Lower leg skin (tissue), 4 donors: ENCODE measurements around the gene MARCHF10. TPM values are rescaled to one million over a fixed set of nuclear protein-coding genes. Genes with fewer than 3 reads are reported as not detected.

Source experiments
- DNase-seq, 2 donors: peaks; one replicate each; pipeline ENCODE4 v3.0.0-alpha.2; 2019; ENCODE audit warnings: low spot score in 2 of 2
- H3K4me3 ChIP-seq: fragments of 200-600 bp; sonication (generic); 2 replicates; pipeline ENCODE4 v1.5.1; 2017; ENCODE audit warnings: mild to moderate bottlenecking, low read depth; ENCODE audit not compliant: poor library complexity, severe bottlenecking
- POLR2A ChIP-seq, 2 donors: fragments of 450-650 bp; IDR thresholded peaks; one replicate each; pipeline ENCODE4 v1.6.1; 2016 to 2017; ENCODE audit warnings: antibody characterized with exemption in 2 of 2, mild to moderate bottlenecking in 1 of 2, moderate library complexity in 1 of 2
- WGBS, 2 donors: methylation state at CpG; one replicate each; pipeline ENCODE4 v1.1.5; 2018; 5-methylcytosine and 5-hydroxymethylcytosine counted together
- intact Hi-C: fragments of 100-400 bp; cut with DNase I; formaldehyde crosslinking; loops from one replicate; pipeline ENCODE4 v1.15.0; 2023; ENCODE audit warnings: low total_unique reads
- total RNA-seq, 4 donors: library from RNA; depleted of rRNA; stranded (reverse); fragments of >200 nt; gene quantifications; one replicate each; pipeline ENCODE4 v1.1.0, GENCODE V29; 2016
- TF ChIP-seq, protein P1 (sequence below), 3 donors: fragments of 450-650 bp; IDR thresholded peaks; one replicate each; pipeline ENCODE4 v1.5.1; 2016; ENCODE audit warnings: antibody characterized with exemption in 3 of 3, mild to moderate bottlenecking in 3 of 3, moderate library complexity in 2 of 3

The MARCHF10 gene
- total RNA-seq, 4 donors from 2014 or later: not detected

DNA sequence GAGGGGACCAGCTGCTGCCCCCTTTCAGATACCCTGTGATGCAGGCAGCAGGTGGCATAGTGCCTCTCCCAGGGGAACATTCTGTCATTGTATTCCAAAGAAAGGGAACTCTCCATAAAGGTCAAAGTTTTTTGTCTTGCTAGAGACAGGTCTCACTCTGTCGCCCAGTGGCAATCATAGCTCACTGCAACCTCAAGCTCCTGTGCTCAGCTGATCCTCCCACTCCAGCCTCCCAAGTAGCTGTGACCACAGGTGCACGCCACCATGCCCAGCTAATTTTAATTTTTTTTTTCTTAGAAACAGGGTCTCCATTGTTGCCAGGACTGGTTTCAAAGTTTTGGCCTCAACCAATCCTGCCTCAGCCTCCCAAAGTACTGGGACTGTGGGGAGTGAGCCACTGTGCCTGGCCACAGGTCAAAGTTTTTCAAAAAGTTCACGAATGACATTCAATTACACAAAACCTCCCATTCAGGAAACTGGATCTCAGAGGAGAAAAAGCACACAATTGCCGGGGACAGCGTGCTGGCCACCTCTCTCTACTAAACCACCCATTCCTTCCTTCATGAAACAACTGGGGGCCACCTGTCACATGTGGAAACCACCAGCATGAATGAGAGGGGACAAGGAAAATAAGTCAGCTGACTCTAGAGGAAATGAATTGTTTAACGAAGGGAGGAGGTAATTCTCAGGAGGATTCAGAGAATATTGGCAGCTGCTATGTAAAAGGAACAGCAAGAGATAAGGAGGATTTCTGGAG is 80.0 kb downstream of the MARCHF10 start:
- H3K4me3 ChIP-seq: no peak overlapping the region
- intact Hi-C loops: no loop called here
- WGBS, 2 donors: 67 to 73% methylated on average over 6 of the region's 6 CpGs
- peak in 1 of 2 donors; percentile 50 for DNase-seq
- TF ChIP-seq, protein P1, sequence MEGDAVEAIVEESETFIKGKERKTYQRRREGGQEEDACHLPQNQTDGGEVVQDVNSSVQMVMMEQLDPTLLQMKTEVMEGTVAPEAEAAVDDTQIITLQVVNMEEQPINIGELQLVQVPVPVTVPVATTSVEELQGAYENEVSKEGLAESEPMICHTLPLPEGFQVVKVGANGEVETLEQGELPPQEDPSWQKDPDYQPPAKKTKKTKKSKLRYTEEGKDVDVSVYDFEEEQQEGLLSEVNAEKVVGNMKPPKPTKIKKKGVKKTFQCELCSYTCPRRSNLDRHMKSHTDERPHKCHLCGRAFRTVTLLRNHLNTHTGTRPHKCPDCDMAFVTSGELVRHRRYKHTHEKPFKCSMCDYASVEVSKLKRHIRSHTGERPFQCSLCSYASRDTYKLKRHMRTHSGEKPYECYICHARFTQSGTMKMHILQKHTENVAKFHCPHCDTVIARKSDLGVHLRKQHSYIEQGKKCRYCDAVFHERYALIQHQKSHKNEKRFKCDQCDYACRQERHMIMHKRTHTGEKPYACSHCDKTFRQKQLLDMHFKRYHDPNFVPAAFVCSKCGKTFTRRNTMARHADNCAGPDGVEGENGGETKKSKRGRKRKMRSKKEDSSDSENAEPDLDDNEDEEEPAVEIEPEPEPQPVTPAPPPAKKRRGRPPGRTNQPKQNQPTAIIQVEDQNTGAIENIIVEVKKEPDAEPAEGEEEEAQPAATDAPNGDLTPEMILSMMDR (IDR thresholded peaks at IDR 0.05): no peak
- no peak for TF ChIP-seq POLR2A (IDR thresholded peaks at IDR 0.05)

DNA sequence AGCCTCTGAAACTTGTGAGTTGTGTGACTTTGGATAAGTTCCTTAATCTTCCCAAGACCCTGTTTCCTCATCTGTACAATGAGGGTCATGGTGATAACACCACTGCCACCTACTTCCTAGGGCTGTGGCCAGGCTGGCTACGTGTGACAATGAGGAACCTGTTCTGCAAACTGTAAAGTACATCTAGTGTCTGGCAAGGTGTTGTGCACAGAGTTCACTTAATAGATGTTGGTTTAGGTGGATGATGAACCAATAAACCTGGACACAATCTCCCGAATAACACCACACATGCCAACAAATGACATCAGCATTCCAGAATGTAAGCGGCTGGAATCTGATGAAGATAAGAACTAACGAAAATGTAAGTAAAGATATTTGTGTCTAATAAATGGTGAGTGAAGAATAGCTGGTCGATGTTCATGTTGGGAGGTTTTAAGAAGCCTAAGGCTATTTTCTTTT is 82.3 kb downstream of the MARCHF10 start:
- H3K4me3 ChIP-seq: no peak overlapping the region
- intact Hi-C loops: no loop called here
- no peak for DNase-seq
- TF ChIP-seq, protein P1 (IDR thresholded peaks at IDR 0.05): no peak
- TF ChIP-seq POLR2A (IDR thresholded peaks at IDR 0.05): no peak
- WGBS, 2 donors: 49 to 52% methylated on average over 5 of the region's 5 CpGs

DNA sequence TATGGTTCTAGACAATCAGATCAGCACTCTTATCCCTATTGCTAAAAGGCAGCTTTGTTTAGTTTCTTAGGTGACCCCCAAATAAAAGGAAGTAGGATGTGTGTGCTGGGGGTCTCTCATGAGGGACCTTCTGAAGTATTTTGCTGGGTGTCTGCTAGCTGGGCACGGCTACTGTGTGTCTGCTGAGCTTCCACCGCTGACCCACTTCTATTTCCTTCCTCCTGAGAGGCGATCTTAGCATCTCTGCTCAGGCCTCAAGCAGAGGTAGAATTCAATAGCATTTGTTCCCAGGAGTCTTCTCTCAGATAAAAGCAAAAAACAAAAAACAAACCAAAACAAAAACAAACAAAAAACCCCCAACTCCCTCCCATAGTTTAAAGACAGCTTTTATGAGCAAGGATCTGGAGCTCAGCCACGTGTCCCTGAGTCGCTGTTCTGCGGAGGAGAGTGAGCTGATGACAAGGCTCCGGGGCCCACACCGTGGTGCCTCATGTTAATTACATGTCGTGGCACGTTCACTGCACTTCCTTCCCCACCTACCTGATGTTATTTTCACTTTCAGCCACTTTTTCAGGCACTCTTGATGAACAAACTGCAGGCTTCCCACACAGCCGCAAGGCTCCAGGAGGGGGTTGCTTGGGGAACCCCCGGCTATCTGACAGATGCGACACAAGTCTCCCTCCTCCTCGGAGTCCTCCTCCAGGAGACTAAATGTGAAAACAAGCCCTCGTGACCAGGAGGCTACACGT is 83.5 kb downstream of the MARCHF10 start:
- WGBS, 2 donors: 39 to 42% methylated on average over 16 of the region's 16 CpGs
- H3K4me3 ChIP-seq: no peak overlapping the region
- TF ChIP-seq, protein P1 (IDR thresholded peaks at IDR 0.05): no peak
- no peak for TF ChIP-seq POLR2A (IDR thresholded peaks at IDR 0.05)
- intact Hi-C loops: no loop called here
- peak in 1 of 2 donors; percentile 73 for DNase-seq

DNA sequence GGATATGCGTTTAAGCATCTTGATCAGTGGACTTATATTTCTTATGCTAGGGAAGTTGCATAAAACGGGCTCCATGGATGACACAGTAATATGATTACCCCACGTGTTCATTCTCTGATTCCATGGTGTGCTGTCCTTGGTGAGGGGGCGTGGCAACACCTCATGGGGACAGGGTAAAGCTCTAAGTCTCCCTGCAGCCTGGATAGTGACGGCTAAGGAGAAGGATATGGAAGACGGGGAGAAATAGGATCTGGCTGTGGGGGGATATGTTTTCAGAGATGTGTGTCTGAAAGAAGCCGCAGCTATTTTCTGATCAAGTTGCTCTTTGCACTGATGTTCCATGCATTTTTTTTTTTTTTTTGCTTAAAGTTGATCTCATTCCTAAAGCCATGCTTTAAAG is 84.3 kb downstream of the MARCHF10 start:
- H3K4me3 ChIP-seq: no peak overlapping the region
- intact Hi-C loops: no loop called here
- DNase-seq: no peak
- 76 to 81% methylated on average over 7 of the region's 7 CpGs for WGBS, 2 donors
- TF ChIP-seq POLR2A (IDR thresholded peaks at IDR 0.05): no peak
- TF ChIP-seq, protein P1 (IDR thresholded peaks at IDR 0.05): no peak

DNA sequence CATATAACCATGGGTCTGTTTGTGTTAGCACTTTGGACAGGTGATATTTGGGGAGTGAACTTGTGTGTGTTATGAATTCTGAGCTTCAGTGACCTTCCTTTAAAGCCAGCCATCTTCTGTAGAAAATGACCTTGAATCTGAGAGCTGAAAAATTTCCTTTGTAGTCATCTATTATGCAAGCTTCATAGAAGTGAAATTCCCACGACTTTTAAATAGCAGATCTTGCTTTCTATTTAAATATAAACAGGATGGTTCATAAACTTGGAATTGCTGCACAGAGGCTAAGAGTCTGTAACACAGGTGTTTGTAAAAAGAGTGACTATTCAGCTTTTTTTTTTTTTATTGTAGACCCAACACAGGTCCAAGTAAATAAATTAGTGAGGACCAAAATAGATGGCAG is 85.5 kb downstream of the MARCHF10 start:
- 33 to 36% methylated on average over 1 of the region's 1 CpG for WGBS, 2 donors
- no peak for TF ChIP-seq POLR2A (IDR thresholded peaks at IDR 0.05)
- intact Hi-C loops: no loop called here
- H3K4me3 ChIP-seq: no peak overlapping the region
- no peak for DNase-seq

DNA sequence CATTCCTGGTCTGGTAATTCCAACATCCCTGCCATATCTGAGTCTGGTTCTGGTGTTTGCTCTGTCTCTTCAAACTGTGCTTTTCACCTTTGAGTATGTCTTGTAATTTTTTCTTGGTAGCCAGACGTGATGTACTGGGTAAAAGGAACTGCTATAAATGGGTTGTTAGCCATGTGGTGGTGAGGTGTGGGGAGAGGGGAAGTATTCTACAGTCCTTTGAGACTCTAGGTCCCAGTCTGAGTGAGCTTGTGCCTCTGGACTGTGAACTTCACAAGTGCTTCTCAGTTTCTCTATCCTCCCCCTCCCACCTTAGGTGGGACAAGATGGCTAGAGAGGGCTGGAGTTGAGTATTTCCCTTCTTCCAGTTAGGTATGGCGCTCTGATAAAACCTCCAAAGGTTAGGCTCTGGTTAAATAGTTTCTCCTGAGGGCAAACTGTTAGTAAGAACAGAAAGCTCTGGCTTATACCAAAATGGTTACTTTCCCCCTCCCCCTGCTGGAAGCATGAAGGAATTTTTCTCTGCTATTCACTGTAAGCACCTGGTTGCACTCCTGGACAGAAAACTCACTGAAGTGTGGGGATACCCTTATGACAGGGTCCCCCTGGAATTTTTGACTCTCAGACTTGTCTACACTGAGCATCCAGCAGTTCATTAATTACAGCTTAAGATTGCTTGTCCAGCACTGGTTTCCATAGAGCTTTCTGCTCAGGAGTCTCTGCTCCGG is 87.8 kb downstream of the MARCHF10 start:
- WGBS, 2 donors: 87 to 91% methylated on average over 3 of the region's 3 CpGs
- H3K4me3 ChIP-seq: no peak overlapping the region
- TF ChIP-seq, protein P1 (IDR thresholded peaks at IDR 0.05): no peak
- no peak for TF ChIP-seq POLR2A (IDR thresholded peaks at IDR 0.05)
- no peak for DNase-seq
- intact Hi-C loops: no loop called here
